PC-9 (cell line): Measurements from ENCODE around the gene GABPB1. TPM values are rescaled to one million over a fixed set of nuclear protein-coding genes. Genes with fewer than 3 reads are reported as not detected.

Source experiments
- BruUV-seq: library from RNA; stranded (reverse); fragments of 400-500 nt; replicated peaks from 2 replicates; lab custom pipeline; 2021; lab: Mats Ljungman, UMichigan
- CTCF ChIA-PET: fragments of 300-600 bp; sonication (Branson Sonifier 250); formaldehyde crosslinking; loops from one replicate; lab custom pipeline; 2022; ENCODE audit warnings: antibody characterized with exemption; lab: Charles Lee
- POLR2A ChIA-PET: fragments of 300-600 bp; sonication (Branson Sonifier 250); formaldehyde crosslinking; loops from one replicate; lab custom pipeline; 2022; ENCODE audit warnings: antibody characterized with exemption; ENCODE audit not compliant: unreplicated experiment; lab: Charles Lee
- DNase-seq, 2 experiments: peaks; one replicate each; pipeline versions ENCODE4 v3.0.0 to v3.0.0-alpha.2; 2015 to 2022; ENCODE audit warnings: mixed read lengths in 1 of 2
- H2AFZ ChIP-seq: fragments of 200-600 bp; sonication (generic); 2 replicates; pipeline ENCODE4 v1.8.1; 2017; ENCODE audit warnings: antibody characterized with exemption
- H3F3A ChIP-seq: fragments of 200-600 bp; sonication (generic); 2 replicates; pipeline ENCODE4 v1.8.1; 2017; ENCODE audit warnings: antibody characterized with exemption, mild to moderate bottlenecking, low read depth; ENCODE audit not compliant: insufficient read depth
- H3K27ac ChIP-seq: fragments of 200-600 bp; sonication (generic); 2 replicates; pipeline ENCODE4 v1.6.1; 2016; ENCODE audit warnings: mixed run types
- H3K27me3 ChIP-seq: fragments of 200-600 bp; sonication (generic); 2 replicates; pipeline ENCODE4 v1.6.1; 2016; ENCODE audit warnings: low read depth, mixed run types; ENCODE audit not compliant: insufficient read depth
- H3K36me3 ChIP-seq: fragments of 200-600 bp; sonication (generic); 2 replicates; pipeline ENCODE4 v1.6.1; 2016; ENCODE audit warnings: low read depth, mixed run types
- H3K4me1 ChIP-seq: fragments of 200-600 bp; sonication (generic); replicated peaks from 2 replicates; pipeline ENCODE4 v1.6.1; 2016; ENCODE audit warnings: mixed run types; ENCODE audit not compliant: insufficient read depth
- H3K4me2 ChIP-seq: fragments of 200-600 bp; sonication (generic); 2 replicates; pipeline ENCODE4 v1.6.1; 2017; ENCODE audit warnings: mixed run types
- H3K4me3 ChIP-seq: fragments of 200-600 bp; sonication (generic); 2 replicates; pipeline ENCODE4 v1.6.1; 2016; ENCODE audit warnings: mixed run types
- H3K79me2 ChIP-seq: fragments of 200-600 bp; sonication (generic); 2 replicates; pipeline ENCODE4 v1.6.1; 2017; ENCODE audit warnings: low read depth, mixed run types
- H3K9me2 ChIP-seq: fragments of 200-600 bp; sonication (generic); 2 replicates; pipeline ENCODE4 v1.8.1; 2017; ENCODE audit warnings: mild to moderate bottlenecking; ENCODE audit not compliant: insufficient read depth
- H3K9me3 ChIP-seq: fragments of 200-600 bp; sonication (generic); 2 replicates; pipeline ENCODE4 v1.8.1; 2016; ENCODE audit warnings: low read depth; ENCODE audit not compliant: insufficient read depth
- H4K20me1 ChIP-seq: fragments of 200-600 bp; sonication (generic); 2 replicates; pipeline ENCODE4 v1.8.1; 2017; ENCODE audit not compliant: insufficient read depth
- EZH2 ChIP-seq: fragments of 200-600 bp; sonication (generic); IDR thresholded peaks from 2 replicates; pipeline ENCODE4 v1.8.0; 2017; ENCODE audit warnings: antibody characterized with exemption, low read depth
- intact Hi-C: fragments of 100-400 bp; cut with micrococcal nuclease; formaldehyde crosslinking; loops from one replicate; pipeline ENCODE4 v1.10.0; 2022; ENCODE audit not compliant: unreplicated experiment
- total RNA-seq: library from RNA; stranded (reverse); gene quantifications from 2 replicates; pipeline ENCODE4 v1.2.3, GENCODE V29; 2021
- TF ChIP-seq, protein P1 (sequence below): fragments of 200-600 bp; sonication (generic); conservative IDR thresholded peaks from 2 replicates; pipeline ENCODE4 v1.6.1; 2017; ENCODE audit warnings: mixed run types, antibody characterized with exemption, mild to moderate bottlenecking, moderate library complexity

The GABPB1 gene
- total RNA-seq, 1 experiment from 2014 or later, result 21.7 TPM

DNA sequence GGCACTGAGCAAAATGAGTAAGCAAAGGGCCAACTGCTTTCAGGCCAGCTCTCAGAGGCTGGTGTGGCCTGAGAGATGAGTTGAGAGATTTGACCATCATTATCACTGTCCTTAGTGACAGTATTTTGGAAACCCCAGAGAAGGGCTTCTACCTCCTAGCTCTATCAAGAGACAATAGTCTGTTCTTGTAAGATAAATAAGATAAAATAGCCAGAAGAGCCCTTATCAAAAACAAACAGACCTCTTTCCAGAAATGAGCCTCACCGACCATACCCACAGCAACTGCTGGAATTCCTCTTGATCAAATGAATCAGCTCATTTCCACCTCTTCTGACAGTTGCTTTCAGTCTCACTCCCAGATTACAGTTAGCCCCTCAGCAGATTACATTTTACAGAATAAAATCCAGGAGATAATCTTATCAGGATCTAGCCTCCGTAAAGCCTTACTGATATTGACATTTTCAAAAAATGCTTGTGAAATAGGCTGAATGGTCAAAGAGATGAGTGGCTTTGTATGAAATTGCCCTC is 94.0 kb downstream of the GABPB1 start:
- Histone ChIP-seq H3F3A (peaks cover 2% of the 10 kb centered on the region; the same call in 1 of the 2 replicates), H2AFZ (no peak overlapping the region), H3K9me3 (no peaks in the 10 kb centered on the region), H3K4me3 (no peak overlapping the region), H3K4me2 (no peak overlapping the region), H3K79me2 (no peaks in the 10 kb centered on the region), H3K27me3 (no peaks in the 10 kb centered on the region), H3K9me2 (no peaks in the 10 kb centered on the region), H3K27ac (no peak overlapping the region), H4K20me1 (no peaks in the 10 kb centered on the region), H3K4me1 (peaks cover 26% of the 10 kb centered on the region), H3K36me3 (no peaks in the 10 kb centered on the region)
- no peak for TF ChIP-seq EZH2
- TF ChIP-seq, protein P1, sequence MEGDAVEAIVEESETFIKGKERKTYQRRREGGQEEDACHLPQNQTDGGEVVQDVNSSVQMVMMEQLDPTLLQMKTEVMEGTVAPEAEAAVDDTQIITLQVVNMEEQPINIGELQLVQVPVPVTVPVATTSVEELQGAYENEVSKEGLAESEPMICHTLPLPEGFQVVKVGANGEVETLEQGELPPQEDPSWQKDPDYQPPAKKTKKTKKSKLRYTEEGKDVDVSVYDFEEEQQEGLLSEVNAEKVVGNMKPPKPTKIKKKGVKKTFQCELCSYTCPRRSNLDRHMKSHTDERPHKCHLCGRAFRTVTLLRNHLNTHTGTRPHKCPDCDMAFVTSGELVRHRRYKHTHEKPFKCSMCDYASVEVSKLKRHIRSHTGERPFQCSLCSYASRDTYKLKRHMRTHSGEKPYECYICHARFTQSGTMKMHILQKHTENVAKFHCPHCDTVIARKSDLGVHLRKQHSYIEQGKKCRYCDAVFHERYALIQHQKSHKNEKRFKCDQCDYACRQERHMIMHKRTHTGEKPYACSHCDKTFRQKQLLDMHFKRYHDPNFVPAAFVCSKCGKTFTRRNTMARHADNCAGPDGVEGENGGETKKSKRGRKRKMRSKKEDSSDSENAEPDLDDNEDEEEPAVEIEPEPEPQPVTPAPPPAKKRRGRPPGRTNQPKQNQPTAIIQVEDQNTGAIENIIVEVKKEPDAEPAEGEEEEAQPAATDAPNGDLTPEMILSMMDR, result no peak
- intact Hi-C loops, result no loop called here
- ChIA-PET POLR2A (no interaction called here), CTCF (no interaction called here)
- BruUV-seq, result no TSS peak
- no peak for DNase-seq

DNA sequence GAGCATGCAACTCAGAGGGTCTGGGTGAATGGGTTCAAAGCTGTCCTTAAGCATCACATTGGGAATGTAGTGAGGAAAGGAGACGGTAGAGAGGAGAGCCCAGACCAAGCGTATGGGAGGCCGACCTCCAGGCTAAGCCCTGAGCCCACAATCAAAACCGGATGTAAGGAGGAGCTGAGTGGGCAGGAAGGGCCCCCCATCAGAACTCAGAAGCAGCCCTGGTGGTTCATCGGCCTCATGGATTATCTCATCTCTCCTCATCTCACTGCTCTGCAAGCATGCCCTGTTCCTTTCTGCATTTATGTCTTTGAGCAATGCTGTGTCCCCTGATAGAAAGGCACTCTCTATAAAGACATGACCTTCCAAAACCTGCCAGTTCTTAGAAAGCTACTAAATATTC is 95.7 kb downstream of the GABPB1 start:
- no peaks in the 10 kb centered on the region for H3K36me3 ChIP-seq
- DNase-seq, result no peak
- ChIA-PET POLR2A (no interaction called here), CTCF (interaction anchor here (0.6 kb wide), 1 partner anchor 63 kb away, joined by 3 read pairs; no protein-coding TSS in a partner anchor)
- H3F3A ChIP-seq, result peaks cover 6% of the 10 kb centered on the region; the same call in 1 of the 2 replicates
- H3K79me2 ChIP-seq, result no peaks in the 10 kb centered on the region
- H4K20me1 ChIP-seq, result no peaks in the 10 kb centered on the region
- TF ChIP-seq, protein P1, result no peak
- TF ChIP-seq EZH2, result no peak
- no peaks in the 10 kb centered on the region for H3K9me2 ChIP-seq
- H3K4me1 ChIP-seq, result peaks cover 32% of the 10 kb centered on the region
- no peak overlapping the region for H2AFZ ChIP-seq
- intact Hi-C loops, result loop anchor here (5.0 kb wide), 1 partner anchor 112 kb away; no protein-coding TSS in a partner anchor
- no peaks in the 10 kb centered on the region for H3K27me3 ChIP-seq
- H3K4me3 ChIP-seq, result no peak overlapping the region
- no peak overlapping the region for H3K4me2 ChIP-seq
- H3K9me3 ChIP-seq, result no peaks in the 10 kb centered on the region
- BruUV-seq, result no TSS peak
- no peak overlapping the region for H3K27ac ChIP-seq

DNA sequence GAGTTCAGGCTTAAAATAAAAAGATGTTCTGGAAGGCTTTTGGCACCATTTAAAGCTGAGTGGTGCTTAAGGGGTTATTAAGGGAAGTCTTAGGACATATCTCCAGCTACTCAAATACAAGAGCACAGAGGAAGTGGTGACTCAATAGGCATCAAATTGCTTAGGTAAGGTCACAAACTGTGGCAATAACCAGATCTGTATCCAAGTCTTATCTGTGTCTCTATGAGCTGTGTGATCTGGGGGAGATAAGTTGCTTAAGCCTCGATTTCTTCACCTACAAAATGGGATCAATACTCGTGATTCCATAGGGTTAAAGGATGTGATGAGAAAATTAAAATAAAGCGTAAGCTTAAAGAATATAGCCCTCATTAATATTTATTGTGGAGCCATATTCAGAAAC is 97.1 kb downstream of the GABPB1 start:
- H3K79me2 ChIP-seq, result no peaks in the 10 kb centered on the region
- no peaks in the 10 kb centered on the region for H3K27me3 ChIP-seq
- peak overlapping the region; percentile 53 for H3K4me2 ChIP-seq
- no peaks in the 10 kb centered on the region for H3K9me3 ChIP-seq
- CTCF ChIA-PET, result interaction anchor here (0.5 to 1.1 kb wide), 4 partner anchors 29 to 1010 kb away, joined by 3 to 12 read pairs (median 4); no protein-coding TSS in a partner anchor
- no TSS peak for BruUV-seq
- peaks cover 6% of the 10 kb centered on the region; the same call in 1 of the 2 replicates for H3F3A ChIP-seq
- no peaks in the 10 kb centered on the region for H3K9me2 ChIP-seq
- H3K27ac ChIP-seq, result no peak overlapping the region
- peaks cover 32% of the 10 kb centered on the region for H3K4me1 ChIP-seq
- no peaks in the 10 kb centered on the region for H3K36me3 ChIP-seq
- DNase-seq, result peak in 1 of 2 experiments; percentile 86
- no peak overlapping the region for H3K4me3 ChIP-seq
- H4K20me1 ChIP-seq, result no peaks in the 10 kb centered on the region
- intact Hi-C loops, result loop anchor here (5.0 kb wide), 1 partner anchor 111 kb away; no protein-coding TSS in a partner anchor
- POLR2A ChIA-PET, result interaction anchor here (1.1 kb wide), 1 partner anchor 9 kb away, joined by 3 read pairs; no protein-coding TSS in a partner anchor
- no peak overlapping the region for H2AFZ ChIP-seq
- TF ChIP-seq EZH2, result no peak
- TF ChIP-seq, protein P1, result no peak
